GM21381 (cell line): ENCODE data around the gene PTPN14.
"Not testable (repeated sequence)": the region's sequence is repeated elsewhere in the genome, so short reads cannot be mapped to it uniquely, and the experiment has no call there.

ENCODE experiments used
- ATAC-seq: cut with Tn5 transposase; IDR thresholded peaks from one replicate; pipeline ENCODE4 v1.9.1; 2021; ENCODE audit warnings: mild to moderate bottlenecking, moderate library complexity; ENCODE audit not compliant: unreplicated experiment

PTPN14 gene

DNA sequence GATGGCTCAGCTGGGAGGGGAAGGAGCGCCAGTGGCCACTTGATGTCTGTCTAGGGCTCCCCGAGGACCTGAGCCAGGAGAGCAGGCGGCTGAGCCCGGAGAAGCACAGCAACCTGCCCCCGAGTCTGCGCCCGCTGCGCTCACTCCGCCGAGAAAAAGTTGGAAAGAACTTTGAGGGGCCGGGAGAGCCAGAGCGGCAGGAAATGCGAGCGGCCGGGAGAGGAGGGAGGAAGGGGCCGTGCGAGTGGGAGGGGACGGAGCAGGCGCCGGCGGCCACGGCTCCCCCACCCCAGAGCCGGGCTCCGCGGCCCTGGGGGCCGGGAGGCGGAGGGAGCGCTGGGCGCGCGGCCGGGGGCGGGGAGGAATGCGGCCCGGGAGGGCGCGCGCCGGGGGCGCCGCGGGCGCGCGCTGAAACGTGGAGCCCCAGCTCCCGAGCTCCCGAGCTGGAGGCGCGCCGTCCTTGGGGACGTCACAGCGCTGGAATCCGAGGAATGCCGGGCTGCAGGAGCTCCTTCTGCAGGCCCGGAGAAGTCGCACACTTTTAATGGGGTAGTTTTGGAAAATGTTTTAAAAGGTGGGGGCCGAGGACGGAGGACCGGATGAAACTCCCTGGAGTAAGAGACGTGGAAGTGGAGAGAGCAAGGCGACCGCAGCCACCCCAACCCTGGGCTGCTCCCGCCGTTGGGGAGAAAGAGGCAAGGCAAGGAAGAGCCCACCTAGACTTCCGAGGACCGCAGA, at the start of gene PTPN14:
TSS of gene PTPN14 (minus strand) at position 167 of the 738 bp plus-strand sequence. CDS start 86,799 bp downstream, outside the sequence.
- ATAC-seq = peak; percentile 48

DNA sequence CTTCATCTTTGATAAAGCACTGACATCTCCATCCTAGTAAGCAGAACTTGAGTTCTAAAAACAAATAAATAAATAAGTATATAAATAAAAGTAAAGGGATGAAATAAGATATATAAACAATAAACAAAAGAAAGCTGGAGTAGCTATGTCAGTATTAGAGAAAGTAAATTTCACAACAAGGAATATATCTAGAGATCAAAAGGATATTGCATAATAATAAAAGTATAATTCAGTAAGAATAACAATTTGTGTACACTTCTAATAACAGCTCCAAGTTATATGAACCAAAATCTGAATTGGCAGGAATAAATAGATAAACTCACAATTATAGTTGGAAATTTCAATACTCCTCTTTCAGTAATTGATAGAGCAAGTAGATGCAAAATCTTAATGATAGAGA, 41.8 kb upstream of the PTPN14 start:
- no peak for ATAC-seq

- not testable (repeated sequence) for ATAC-seq
These were observed 40.5 kb upstream of the PTPN14 start for GRCh38 chr1:214591918-214592317.

DNA sequence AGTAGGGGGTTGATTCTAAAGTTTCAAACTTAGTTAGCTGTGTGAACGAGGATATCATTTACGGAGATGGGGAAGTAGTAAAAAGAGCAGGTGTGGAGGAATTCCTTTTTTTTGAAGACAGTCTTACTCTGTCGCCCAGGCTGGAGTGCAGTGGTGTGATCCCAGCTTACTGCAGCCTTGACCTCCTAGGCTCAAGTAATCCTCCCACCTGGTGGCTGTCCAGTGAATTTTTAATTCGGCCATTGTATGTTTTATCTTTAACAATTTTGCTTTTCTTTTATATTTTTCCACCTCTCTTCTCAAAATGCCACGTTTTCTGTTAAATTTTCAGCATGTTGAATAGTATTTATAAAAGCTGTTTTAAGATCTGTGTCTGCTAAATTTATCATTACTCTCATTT, 39.3 kb upstream of the PTPN14 start:
- ATAC-seq = no peak

GRCh38 chr1:214588963-214589597, 37.7 kb upstream of the PTPN14 start:
- ATAC-seq = no peak

GRCh38 chr1:214587165-214587564, 35.8 kb upstream of the PTPN14 start:
- no peak for ATAC-seq

DNA sequence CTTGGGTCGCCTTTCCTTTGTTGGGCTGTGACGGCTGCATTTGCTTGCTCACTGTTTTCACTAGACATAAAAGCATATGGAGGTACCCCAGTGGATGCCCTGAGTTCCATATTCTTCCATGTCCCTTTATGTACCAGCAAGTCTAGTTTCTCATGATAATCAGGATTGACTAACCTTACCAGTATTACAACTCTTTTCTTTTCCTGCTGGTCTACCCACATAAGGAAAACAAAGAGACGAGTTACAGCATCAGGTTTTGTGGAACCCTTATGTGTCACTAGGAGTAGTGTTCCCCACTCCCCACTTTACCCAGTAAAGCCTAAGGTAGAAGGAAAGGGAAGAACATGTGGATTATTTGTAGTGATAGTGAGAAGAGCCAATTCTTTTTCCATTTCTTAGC, 35.2 kb upstream of the PTPN14 start:
- ATAC-seq = no peak

DNA sequence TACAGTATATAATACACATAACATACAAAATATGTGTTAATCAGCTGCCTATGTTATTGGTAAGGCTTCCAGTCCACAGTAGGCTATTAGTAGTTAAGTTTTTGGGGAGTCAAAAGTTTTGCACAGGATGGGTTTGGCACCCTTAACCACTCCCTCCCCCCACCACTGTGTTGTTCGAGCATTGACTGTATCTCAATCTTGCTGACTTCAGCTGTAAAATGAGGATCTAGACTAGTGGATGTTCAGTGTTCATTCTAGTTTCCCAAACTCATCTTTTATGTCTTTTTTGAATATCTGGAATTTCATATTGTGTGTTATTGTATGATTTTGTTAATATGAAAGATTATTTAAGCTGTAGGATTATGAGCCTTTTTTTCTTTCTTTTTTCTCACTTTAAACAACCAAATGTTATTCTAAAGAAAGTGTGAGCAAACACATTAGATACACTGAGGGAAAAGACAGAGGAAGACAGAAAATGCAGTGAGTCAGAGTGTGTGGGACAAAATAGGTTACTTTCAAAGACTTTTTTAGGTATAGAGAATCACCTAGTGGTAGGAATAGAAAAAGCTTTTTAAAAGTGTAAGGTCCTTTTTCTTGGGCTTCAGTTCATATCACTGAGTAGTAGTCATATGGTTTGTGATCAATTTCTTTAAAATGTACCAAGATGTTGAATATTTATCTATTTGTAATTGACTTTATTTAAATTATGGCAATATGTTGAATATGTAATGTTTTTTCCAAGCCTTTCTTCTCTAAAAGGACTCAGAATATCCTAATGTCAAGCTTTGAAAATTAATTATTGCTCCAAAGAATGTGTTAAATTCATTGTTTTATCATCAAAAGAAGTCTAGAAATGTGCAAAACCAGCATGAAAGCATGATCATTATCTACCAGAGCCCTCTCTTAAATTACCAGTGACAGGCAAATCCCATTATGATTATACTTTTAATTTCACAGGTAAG, 33.7 kb upstream of the PTPN14 start:
- ATAC-seq = peak; percentile 81

DNA sequence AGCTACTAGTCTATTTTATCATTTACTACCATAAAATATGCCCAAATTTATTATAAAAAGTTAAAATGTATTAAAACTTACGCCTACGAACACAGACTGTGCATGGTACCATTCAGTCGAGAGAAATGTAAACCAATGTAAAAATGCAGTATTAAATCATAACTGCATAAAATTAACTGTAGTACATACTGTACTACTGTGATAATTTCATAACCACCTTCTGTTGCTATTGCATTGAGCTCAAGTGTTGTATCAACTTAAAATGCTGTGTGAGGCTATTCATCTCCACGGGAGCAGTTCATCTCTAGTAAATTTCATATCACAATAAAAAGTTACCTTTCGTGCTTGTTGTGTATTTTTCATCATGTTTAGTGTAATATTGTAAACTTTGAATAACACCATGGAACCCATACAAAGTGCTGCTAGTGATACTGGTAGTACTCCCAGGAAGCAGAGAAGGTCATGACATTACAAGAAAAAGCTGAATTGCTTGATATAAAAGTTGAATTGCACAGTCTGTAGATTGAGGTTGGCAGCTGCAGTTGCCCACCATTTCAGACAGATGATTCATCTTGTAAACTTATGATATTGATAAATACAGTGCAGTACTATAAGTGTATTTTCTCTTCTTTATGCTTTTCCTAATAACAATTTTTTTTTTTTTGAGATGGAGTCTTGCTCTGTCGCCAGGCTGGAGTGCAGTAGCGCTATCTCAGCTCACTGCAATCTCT, 32.6 kb upstream of the PTPN14 start:
- ATAC-seq = no peak

DNA sequence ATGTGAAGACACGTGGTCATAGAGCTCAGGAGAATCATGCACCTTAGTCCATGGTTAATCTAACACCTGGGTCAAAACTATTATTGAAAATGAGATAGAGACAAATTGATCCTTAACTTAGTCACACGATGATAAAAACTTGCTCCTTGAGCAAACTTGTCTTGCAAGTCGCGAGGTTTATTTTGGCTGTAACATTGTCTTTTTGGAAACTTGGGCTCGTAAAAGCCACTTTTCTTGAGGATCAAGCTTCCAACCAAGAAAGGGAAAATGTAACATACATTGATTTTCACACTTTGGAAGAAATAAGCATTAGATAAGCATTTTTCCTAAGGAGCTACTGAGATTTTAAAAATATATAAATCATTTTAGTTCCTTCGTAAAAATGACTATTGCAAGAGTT, 31.7 kb upstream of the PTPN14 start:
- ATAC-seq = no peak

GRCh38 chr1:214582289-214582891, 31.0 kb upstream of the PTPN14 start:
- ATAC-seq = no peak

DNA sequence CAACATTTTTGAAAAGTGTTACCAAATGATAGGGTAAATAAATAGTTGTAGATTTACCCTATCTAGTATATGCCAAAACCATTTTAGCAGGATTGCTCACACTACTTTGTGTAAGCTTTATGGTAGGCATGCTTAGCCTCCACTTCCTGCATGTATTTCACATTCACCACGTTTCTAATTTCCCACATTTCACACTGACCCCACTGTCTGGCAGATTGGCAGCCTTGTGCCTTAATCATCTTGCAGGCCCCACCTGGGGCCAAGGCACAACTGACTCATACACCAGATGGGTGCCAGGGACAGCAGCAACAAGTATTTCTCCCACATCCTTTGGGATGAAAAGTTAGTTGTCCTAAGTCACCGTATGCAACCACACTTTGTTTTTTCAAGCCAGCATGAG, 30.4 kb upstream of the PTPN14 start:
- no peak for ATAC-seq

GRCh38 chr1:214579183-214579582, 27.8 kb upstream of the PTPN14 start:
- ATAC-seq = no peak

- not testable (repeated sequence) for ATAC-seq
These were observed 24.7 kb upstream of the PTPN14 start for GRCh38 chr1:214576120-214576519.

DNA sequence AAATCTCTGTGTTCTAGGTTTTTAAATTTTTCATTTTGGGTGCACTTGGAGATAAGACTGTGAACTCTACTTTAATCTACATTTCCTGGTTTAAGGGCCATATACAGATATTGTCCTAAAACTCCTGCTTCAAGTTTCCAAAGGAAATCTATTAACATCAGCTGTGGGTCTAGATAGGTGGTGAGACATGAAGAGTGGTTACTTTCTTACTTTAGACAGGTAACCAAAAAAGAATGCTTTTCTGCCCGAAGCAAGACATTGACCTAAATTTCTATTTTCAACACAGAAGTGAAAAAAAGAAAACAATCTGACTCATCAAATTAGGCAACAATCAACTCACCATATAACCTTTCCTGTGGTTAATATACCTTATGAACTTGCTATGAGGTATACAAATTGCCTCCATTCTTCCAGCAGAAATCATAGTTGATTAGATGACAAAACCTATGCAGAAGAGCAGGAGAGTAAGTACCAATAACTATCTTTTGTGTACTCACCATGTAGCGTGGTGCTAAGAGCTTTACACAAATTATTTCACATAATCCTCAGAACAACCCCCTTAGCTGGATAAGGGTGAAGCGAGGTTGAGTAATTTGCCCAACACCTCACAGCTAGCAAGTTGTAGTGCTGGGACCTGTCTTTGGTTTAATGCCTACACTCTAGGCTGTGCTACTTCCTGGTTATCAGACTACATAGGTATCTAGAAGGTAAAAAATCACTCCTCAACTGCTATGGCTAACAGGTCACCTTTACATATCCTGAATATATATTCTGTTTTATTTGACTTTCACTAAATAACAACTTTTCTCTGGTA, 23.4 kb upstream of the PTPN14 start:
- no peak for ATAC-seq

- no peak for ATAC-seq
These were observed 22.2 kb upstream of the PTPN14 start for GRCh38 chr1:214573386-214574318.

DNA sequence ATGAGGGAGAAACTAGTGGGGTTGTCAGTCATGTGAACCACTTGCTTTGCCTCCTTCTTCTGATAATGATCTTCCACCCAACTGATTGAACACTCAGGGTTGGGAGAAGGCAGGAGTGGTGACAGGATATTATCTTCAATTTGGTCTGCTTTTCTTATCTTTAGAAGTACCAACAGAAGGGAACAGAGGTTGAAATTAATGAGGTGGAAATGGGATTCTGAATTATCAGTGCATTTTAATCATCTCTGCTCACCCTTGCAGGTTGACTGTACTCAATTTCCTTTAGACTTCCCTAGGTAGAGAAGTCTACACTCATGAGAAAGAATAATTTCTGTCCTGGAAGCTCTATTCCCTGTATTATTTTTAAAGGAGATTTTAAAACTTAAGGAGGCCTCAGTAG, 19.9 kb upstream of the PTPN14 start:
- no peak for ATAC-seq

DNA sequence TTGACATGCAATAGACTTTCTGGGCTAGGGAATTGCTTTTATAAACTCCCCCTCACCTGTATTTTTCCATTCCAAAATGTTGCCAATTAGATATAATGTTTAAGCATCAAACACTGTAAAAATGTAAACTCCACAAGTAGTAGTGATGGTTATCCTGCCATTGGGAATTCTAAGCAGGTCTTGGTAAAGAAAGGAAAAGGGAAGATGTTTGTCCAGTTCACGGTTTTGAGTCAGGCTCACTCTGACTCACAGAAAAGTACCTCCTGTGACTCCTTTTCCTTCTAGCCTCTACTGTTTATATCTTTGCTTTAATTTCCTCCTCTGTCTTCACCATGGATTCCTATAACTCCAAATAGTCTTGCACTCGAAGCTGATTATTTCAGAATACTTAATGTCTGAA, 19.0 kb upstream of the PTPN14 start:
- ATAC-seq = no peak
